H1 (cell line): Measurements from ENCODE around the gene SAMD4A. TPM values are rescaled to one million over a fixed set of nuclear protein-coding genes. Genes with fewer than 3 reads are reported as not detected.

Source experiments
- CTCF ChIA-PET: fragments of 300-600 bp; sonication (Branson Sonifier 250); formaldehyde crosslinking; loops from one replicate; lab custom pipeline; 2021; ENCODE audit not compliant: partially characterized antibody; lab: Charles Lee
- POLR2A ChIA-PET: fragments of 300-600 bp; sonication (Branson Sonifier 250); formaldehyde crosslinking; loops from one replicate; lab custom pipeline; 2021; ENCODE audit warnings: inconsistent platforms; ENCODE audit not compliant: partially characterized antibody; lab: Charles Lee
- DNase-seq, 2 experiments: peaks; one replicate each; pipeline versions ENCODE4 v3.0.0 to v3.0.0-alpha.2; 2010 to 2022; ENCODE audit warnings: low spot score in 2 of 2, low read depth in 1 of 2, mixed read lengths in 1 of 2
- FAIRE-seq: peaks from 2 replicates; lab custom pipeline; 2011; peaks lifted over from hg19 to GRCh38; lab: Jason Lieb, UNC
- H2AFZ ChIP-seq: 2 replicates; pipeline ENCODE4 v1.8.1; 2012; ENCODE audit warnings: low read length, inconsistent platforms
- H2AK5ac ChIP-seq: 2 replicates; pipeline ENCODE4 v1.6.1; 2013; ENCODE audit warnings: low read depth, low read length
- H2BK120ac ChIP-seq: replicated peaks from 2 replicates; pipeline ENCODE3; 2013; ENCODE audit warnings: low read depth, low read length, inconsistent platforms
- H2BK12ac ChIP-seq: 2 replicates; pipeline ENCODE4 v1.6.1; 2013; ENCODE audit warnings: low read depth, low read length
- H2BK15ac ChIP-seq: 2 replicates; pipeline ENCODE4 v1.6.1; 2013; ENCODE audit warnings: low read length
- H2BK20ac ChIP-seq: 2 replicates; pipeline ENCODE4 v1.6.1; 2013; ENCODE audit warnings: low read length
- H2BK5ac ChIP-seq: 2 replicates; pipeline ENCODE4 v1.6.1; 2013; ENCODE audit warnings: low read depth, low read length
- H3K14ac ChIP-seq: 2 replicates; pipeline ENCODE4 v1.6.1; 2013; ENCODE audit warnings: inconsistent platforms; ENCODE audit not compliant: insufficient read length
- H3K18ac ChIP-seq: 2 replicates; pipeline ENCODE4 v1.6.1; 2013; ENCODE audit warnings: low read length; ENCODE audit errors: extremely low read depth
- H3K23ac ChIP-seq: 2 replicates; pipeline ENCODE4 v1.6.1; 2013; ENCODE audit warnings: inconsistent platforms; ENCODE audit not compliant: insufficient read length
- H3K23me2 ChIP-seq: 2 replicates; pipeline ENCODE4 v1.6.1; 2013; ENCODE audit warnings: low read depth, low read length
- H3K27ac ChIP-seq: 2 replicates; pipeline ENCODE4 v1.6.1; 2011; ENCODE audit warnings: low read depth, low read length, inconsistent platforms
- H3K27me3 ChIP-seq, 4 experiments: replicated peaks in 1 of 4; 1 replicate in 1 of 4; 2 replicates in 3 of 4; pipeline versions ENCODE4 v1.6.1 to v1.8.1; 2011 to 2013; ENCODE audit warnings: low read length in 3 of 4, mild to moderate bottlenecking in 3 of 4, inconsistent platforms in 2 of 4, mixed read lengths in 2 of 4, moderate library complexity in 1 of 4; ENCODE audit not compliant: control insufficient read depth in 3 of 4, insufficient read depth in 3 of 4; ENCODE audit errors: extremely low read depth in 1 of 4
- H3K36me3 ChIP-seq, 4 experiments: 2 replicates each; pipeline versions ENCODE4 v1.6.1 to v1.8.1; 2011 to 2013; ENCODE audit warnings: mild to moderate bottlenecking in 4 of 4, low read length in 3 of 4, moderate library complexity in 2 of 4, control low read depth in 1 of 4, inconsistent platforms in 1 of 4; ENCODE audit not compliant: insufficient read depth in 4 of 4, control insufficient read depth in 2 of 4
- H3K4ac ChIP-seq: replicated peaks from 2 replicates; pipeline ENCODE3; 2013; ENCODE audit warnings: low read length, low read depth, mixed read lengths, inconsistent platforms; ENCODE audit not compliant: insufficient read length
- H3K4me1 ChIP-seq, 4 experiments: replicated peaks in 1 of 4; 1 replicate in 1 of 4; 2 replicates in 3 of 4; pipeline versions ENCODE4 v1.6.1 to v1.8.1; 2011 to 2013; ENCODE audit warnings: low read length in 3 of 4, inconsistent platforms in 2 of 4, mixed read lengths in 1 of 4; ENCODE audit not compliant: insufficient read depth in 4 of 4, control insufficient read depth in 3 of 4
- H3K4me2 ChIP-seq, 2 experiments: 2 replicates each; pipeline versions ENCODE4 v1.6.1 to v1.8.1; 2011 to 2013; ENCODE audit warnings: low read depth in 2 of 2, low read length in 2 of 2, control low read depth in 1 of 2, inconsistent platforms in 1 of 2, mild to moderate bottlenecking in 1 of 2; ENCODE audit not compliant: insufficient read depth in 1 of 2
- H3K4me3 ChIP-seq, 4 experiments: fragments of 200-600, 300-600 bp in 1 of 4; sonication (generic), shearing (Covaris generic), sonication (Bioruptor Twin) in 1 of 4; 2 replicates each; pipeline versions ENCODE4 v1.5.1 to v1.8.1; 2011 to 2016; ENCODE audit warnings: low read length in 4 of 4, low read depth in 3 of 4, control low read depth in 2 of 4, inconsistent platforms in 2 of 4, mild to moderate bottlenecking in 2 of 4, mixed read lengths in 1 of 4, moderate library complexity in 1 of 4; ENCODE audit not compliant: insufficient read depth in 2 of 4; ENCODE audit errors: extremely low read depth in 1 of 4
- H3K56ac ChIP-seq: replicated peaks from 2 replicates; pipeline ENCODE3; 2013; ENCODE audit warnings: low read depth, mild to moderate bottlenecking, mixed read lengths, low read length, inconsistent platforms; ENCODE audit not compliant: insufficient read length
- H3K79me1 ChIP-seq: 2 replicates; pipeline ENCODE4 v1.6.1; 2013; ENCODE audit warnings: low read depth, low read length, control low read depth
- H3K79me2 ChIP-seq, 2 experiments: 2 replicates each; pipeline versions ENCODE4 v1.6.1 to v1.8.1; 2012 to 2013; ENCODE audit warnings: low read length in 2 of 2, mild to moderate bottlenecking in 2 of 2, inconsistent platforms in 1 of 2; ENCODE audit not compliant: insufficient read depth in 2 of 2, control insufficient read depth in 1 of 2
- H3K9ac ChIP-seq, 4 experiments: replicated peaks in 1 of 4; 1 replicate in 1 of 4; 2 replicates in 3 of 4; pipeline versions ENCODE4 v1.6.1 to v1.8.1; 2011 to 2013; ENCODE audit warnings: low read depth in 3 of 4, low read length in 3 of 4, control low read depth in 2 of 4, mild to moderate bottlenecking in 2 of 4, moderate library complexity in 2 of 4, inconsistent platforms in 1 of 4; ENCODE audit errors: extremely low read depth in 1 of 4
- H3K9me3 ChIP-seq, 2 experiments: 2 replicates each; pipeline versions ENCODE4 v1.6.1 to v1.8.1; 2012 to 2013; ENCODE audit warnings: mild to moderate bottlenecking in 2 of 2, moderate library complexity in 2 of 2, control low read depth in 1 of 2, inconsistent platforms in 1 of 2, low read depth in 1 of 2, low read length in 1 of 2, mixed read lengths in 1 of 2; ENCODE audit not compliant: insufficient read depth in 2 of 2
- H4K20me1 ChIP-seq, 2 experiments: replicated peaks in 1 of 2; 2 replicates each; pipeline versions ENCODE3 to v1.8.1; 2011 to 2013; ENCODE audit warnings: inconsistent platforms in 2 of 2, low read length in 2 of 2, mild to moderate bottlenecking in 1 of 2; ENCODE audit not compliant: insufficient read depth in 2 of 2, control insufficient read depth in 1 of 2
- H4K5ac ChIP-seq: 2 replicates; pipeline ENCODE4 v1.6.1; 2013; ENCODE audit warnings: low read length, low read depth, mixed read lengths, inconsistent platforms; ENCODE audit not compliant: insufficient read length
- H4K8ac ChIP-seq: 2 replicates; pipeline ENCODE4 v1.8.0; 2013; ENCODE audit warnings: mild to moderate bottlenecking, moderate library complexity, low read length, inconsistent platforms; ENCODE audit not compliant: insufficient read depth; ENCODE audit errors: extremely low read depth
- H4K91ac ChIP-seq: replicated peaks from 2 replicates; pipeline ENCODE3; 2013; ENCODE audit warnings: low read length, mixed read lengths, inconsistent platforms; ENCODE audit not compliant: insufficient read length
- CEBPB ChIP-seq: IDR thresholded peaks from 2 replicates; pipeline ENCODE4 v1.6.1; 2012; ENCODE audit warnings: low read depth, low read length
- CTCF ChIP-seq, 3 experiments: IDR thresholded peaks; 1 replicate in 2 of 3; 2 replicates in 1 of 3; pipeline versions ENCODE4 v1.5.1 to v1.6.1; 2011; ENCODE audit warnings: low read length in 3 of 3, mild to moderate bottlenecking in 3 of 3, inconsistent platforms in 2 of 3, low read depth in 1 of 3, moderate library complexity in 1 of 3; ENCODE audit not compliant: insufficient read depth in 1 of 3; ENCODE audit errors: control extremely low read depth in 1 of 3
- EGR1 ChIP-seq: IDR thresholded peaks from 2 replicates; pipeline ENCODE4 v1.6.1; 2011; ENCODE audit warnings: low read depth, low read length, borderline replicate concordance
- MAX ChIP-seq: IDR thresholded peaks from 2 replicates; pipeline ENCODE4 v1.6.1; 2012; ENCODE audit warnings: inconsistent platforms
- POLR2A ChIP-seq, 2 experiments: IDR thresholded peaks; 1 replicate in 1 of 2; 2 replicates in 1 of 2; pipeline ENCODE4 v1.6.1; 2011; ENCODE audit warnings: low read depth in 2 of 2, low read length in 2 of 2, mild to moderate bottlenecking in 2 of 2; ENCODE audit errors: control extremely low read depth in 1 of 2
- SP2 ChIP-seq: IDR thresholded peaks from 2 replicates; pipeline ENCODE4 v1.6.1; 2012; ENCODE audit warnings: mild to moderate bottlenecking, low read length, inconsistent platforms
- WGBS, 2 experiments: shearing (Covaris generic) in 1 of 2; methylation state at CpG; one replicate each; pipeline versions ENCODE4 v1.1.6 to v1.1.7; 2013 to 2015; ENCODE audit warnings: low lambda C conversion rate in 2 of 2, mixed read lengths in 2 of 2, inconsistent platforms in 1 of 2, low coverage in 1 of 2, missing lambda C conversion rate in 1 of 2; ENCODE audit not compliant: insufficient replicate concordance in 2 of 2, insufficient coverage in 1 of 2, insufficient read length in 1 of 2; ENCODE audit errors: extremely low coverage in 1 of 2, missing lambda C conversion rate in 1 of 2; 5-methylcytosine and 5-hydroxymethylcytosine counted together
- polyA plus RNA-seq, 7 experiments: library from polyadenylated mRNA; depleted of rRNA in 3 of 7; stranded (reverse) in 5 of 7; unstranded in 2 of 7; fragments of >200 nt in 5 of 7; fragments of 200-250 nt in 2 of 7; gene quantifications; 1 replicate in 5 of 7; 2 replicates in 1 of 7; 4 replicates in 1 of 7; pipeline versions ENCODE4 v1.2.1 to v1.2.3, GENCODE V29; 2011 to 2013; ENCODE audit warnings: missing spikeins in 2 of 7, mixed read lengths in 2 of 7
- total RNA-seq: library from RNA; stranded (reverse); fragmentation: NEBNext Ultra II Directional; extraction: Animal tissue kit (Norgen Biotek cat#: 25700); gene quantifications from 2 replicates; pipeline ENCODE4 v1.2.1, GENCODE V29; 2021

SAMD4A gene
- total and polyA plus RNA-seq, 2 of the 8 experiments (the other 6 are each of a cell fraction or from before 2014, with no cell fraction given): 2.4 to 12.3 TPM

- FAIRE-seq: no peak
- 90% methylated on average over 10 of the region's 10 CpGs; no CpG with 5 or more reads in 1 of the 2 experiments for WGBS, 2 experiments
- H2BK15ac ChIP-seq: no peak overlapping the region
Measured at GRCh38 chr14:54806616-54807015, 239.7 kb downstream of the SAMD4A start.

More at GRCh38 chr14:54806616-54807015, 239.7 kb downstream of the SAMD4A start:
- no peaks in the 10 kb centered on the region for H3K36me3 ChIP-seq
- POLR2A ChIA-PET: interaction anchor here (2.3 kb wide), 1 partner anchor 13 kb away, joined by 8 read pairs; no protein-coding TSS in a partner anchor
- no peak overlapping the region for H2AFZ ChIP-seq
- no peak overlapping the region for H2AK5ac ChIP-seq
- H3K4me3 ChIP-seq: no peak overlapping the region
- no peaks in the 10 kb centered on the region for H3K23me2 ChIP-seq
- no peak overlapping the region for H4K91ac ChIP-seq
- H4K5ac ChIP-seq: no peak overlapping the region
- H2BK120ac ChIP-seq: no peak overlapping the region
- no peak overlapping the region for H3K27ac ChIP-seq
- no peak for DNase-seq
- TF ChIP-seq MAX (no peak), CTCF (IDR thresholded peaks at IDR 0.05; ENCODE audit: control extremely low read depth in 1 of 3, insufficient read depth in 1 of 3, low read depth in 1 of 3, low read length in 3 of 3) (no peak), CEBPB (no peak), POLR2A (IDR thresholded peaks at IDR 0.05; ENCODE audit: control extremely low read depth in 1 of 2, low read depth in 2 of 2, low read length in 2 of 2) (no peak), EGR1 (no peak), SP2 (no peak)
- no peak overlapping the region for H3K9ac ChIP-seq
- no peak overlapping the region for H3K18ac ChIP-seq
- no peak overlapping the region for H3K4ac ChIP-seq
- H4K8ac ChIP-seq: no peak overlapping the region
- CTCF ChIA-PET: interaction anchor here (0.6 to 8.3 kb wide), 18 partner anchors 7 to 300 kb away, joined by 3 to 86 read pairs (median 8); partner anchors contain the start of gene SAMD4A
- no peak overlapping the region for H3K56ac ChIP-seq
- no peak overlapping the region for H2BK5ac ChIP-seq
- H2BK20ac ChIP-seq: no peak overlapping the region
- H3K27me3 ChIP-seq: no peaks in the 10 kb centered on the region; a peak in 1 of 7 replicates
- no peak overlapping the region for H3K23ac ChIP-seq
- peaks cover 0 to 3% of the 10 kb centered on the region in 2 experiments for H4K20me1 ChIP-seq
- no peak overlapping the region for H3K14ac ChIP-seq
- no peaks in the 10 kb centered on the region for H3K79me1 ChIP-seq
- H3K4me2 ChIP-seq: no peak overlapping the region
- no peak overlapping the region for H2BK12ac ChIP-seq
- no peaks in the 10 kb centered on the region for H3K79me2 ChIP-seq
- H3K4me1 ChIP-seq: peaks cover 2 to 15% (median 8%) of the 10 kb centered on the region in 4 experiments; a peak in 5 of 7 replicates
- no peaks in the 10 kb centered on the region for H3K9me3 ChIP-seq
